ENCODE results near the gene PTPRN. TPM values are rescaled to one million over a fixed set of nuclear protein-coding genes. Genes with fewer than 3 reads are reported as not detected.

The PTPRN gene
- total RNA-seq, 2 donors from 2014 or later = 0.09 to 6.6 TPM

- Histone ChIP-seq H3K9me3 (no peaks in the 10 kb centered on the region), H3K36me3 (no peaks in the 10 kb centered on the region), H3K4me1 (replicated peaks) (no peaks in the 10 kb centered on the region), H3K27ac (no peak overlapping the region), H3K4me3 (no peak overlapping the region), H3K27me3 (replicated peaks; ENCODE audit: insufficient read depth) (peaks cover 2% of the 10 kb centered on the region)
- peak; percentile 85 for DNase-seq (ENCODE audit: low spot score)
- WGBS = 21% methylated on average over 15 of the region's 15 CpGs
- TF ChIP-seq POLR2AphosphoS5 (IDR thresholded peaks at IDR 0.05) (peak; percentile 80), POLR2A (IDR thresholded peaks at IDR 0.05) (no peak), CTCF (IDR thresholded peaks at IDR 0.05) (peak; percentile 98 to 99 (median 99))
- intact Hi-C loops (cut with DNase I) = loop anchor here (10.0 kb wide), 2 partner anchors 84 to 236 kb away; partner anchors contain the start of gene ABCB6
Measured at GRCh38 chr2:219298759-219299371, 10.3 kb downstream of the PTPRN start.

- intact Hi-C loops (cut with DNase I) = loop anchor here (10.0 kb wide), 2 partner anchors 83 to 237 kb away; partner anchors contain the start of gene ABCB6
- Histone ChIP-seq H3K4me1 (replicated peaks) (no peaks in the 10 kb centered on the region), H3K9me3 (no peaks in the 10 kb centered on the region), H3K27ac (no peak overlapping the region), H3K27me3 (replicated peaks; ENCODE audit: insufficient read depth) (peaks cover 2% of the 10 kb centered on the region), H3K4me3 (no peak overlapping the region), H3K36me3 (no peaks in the 10 kb centered on the region)
- TF ChIP-seq CTCF (IDR thresholded peaks at IDR 0.05) (no peak), POLR2A (IDR thresholded peaks at IDR 0.05) (no peak), POLR2AphosphoS5 (IDR thresholded peaks at IDR 0.05) (no peak)
- 83% methylated on average over 14 of the region's 14 CpGs for WGBS
- DNase-seq (ENCODE audit: low spot score) = no peak
Measured at GRCh38 chr2:219297766-219298456, 11.3 kb downstream of the PTPRN start.

- no peaks in the 10 kb centered on the region for H3K4me1 ChIP-seq (replicated peaks)
- H3K4me3 ChIP-seq = no peak overlapping the region
- TF ChIP-seq POLR2A (IDR thresholded peaks at IDR 0.05) (no peak), POLR2AphosphoS5 (IDR thresholded peaks at IDR 0.05) (no peak), CTCF (IDR thresholded peaks at IDR 0.05) (no peak)
- H3K9me3 ChIP-seq = no peaks in the 10 kb centered on the region
- no peaks in the 10 kb centered on the region for H3K27me3 ChIP-seq (replicated peaks; ENCODE audit: insufficient read depth)
- 86% methylated on average over 21 of the region's 25 CpGs for WGBS
- no peak for DNase-seq (ENCODE audit: low spot score)
- intact Hi-C loops (cut with DNase I) = loop anchor here (10.0 kb wide), 2 partner anchors 82 to 238 kb away; partner anchors contain the start of gene ABCB6
- H3K36me3 ChIP-seq = no peaks in the 10 kb centered on the region
- H3K27ac ChIP-seq = no peak overlapping the region
Measured at GRCh38 chr2:219296631-219297391, 12.4 kb downstream of the PTPRN start.

GRCh38 chr2:219296142-219296541, 13.1 kb downstream of the PTPRN start:
- Histone ChIP-seq H3K27me3 (replicated peaks; ENCODE audit: insufficient read depth) (no peaks in the 10 kb centered on the region), H3K4me1 (replicated peaks) (no peaks in the 10 kb centered on the region), H3K4me3 (no peak overlapping the region), H3K27ac (no peak overlapping the region), H3K36me3 (no peaks in the 10 kb centered on the region), H3K9me3 (no peaks in the 10 kb centered on the region)
- intact Hi-C loops (cut with DNase I) = loop anchor here (10.0 kb wide), 2 partner anchors 81 to 239 kb away; partner anchors contain the start of gene ABCB6
- WGBS = 90% methylated on average over 14 of the region's 14 CpGs
- no peak for TF ChIP-seq POLR2A (IDR thresholded peaks at IDR 0.05)
- TF ChIP-seq POLR2AphosphoS5 (IDR thresholded peaks at IDR 0.05) = no peak
- TF ChIP-seq CTCF (IDR thresholded peaks at IDR 0.05) = no peak
- no peak for DNase-seq (ENCODE audit: low spot score)

Data from prostate gland (tissue), 2 donors.